ENCODE data around the gene GALNT5.
"Not testable (repeated sequence)": the region's sequence is repeated elsewhere in the genome, so short reads cannot be mapped to it uniquely, and the experiment has no call there.

GALNT5 gene, protein sequence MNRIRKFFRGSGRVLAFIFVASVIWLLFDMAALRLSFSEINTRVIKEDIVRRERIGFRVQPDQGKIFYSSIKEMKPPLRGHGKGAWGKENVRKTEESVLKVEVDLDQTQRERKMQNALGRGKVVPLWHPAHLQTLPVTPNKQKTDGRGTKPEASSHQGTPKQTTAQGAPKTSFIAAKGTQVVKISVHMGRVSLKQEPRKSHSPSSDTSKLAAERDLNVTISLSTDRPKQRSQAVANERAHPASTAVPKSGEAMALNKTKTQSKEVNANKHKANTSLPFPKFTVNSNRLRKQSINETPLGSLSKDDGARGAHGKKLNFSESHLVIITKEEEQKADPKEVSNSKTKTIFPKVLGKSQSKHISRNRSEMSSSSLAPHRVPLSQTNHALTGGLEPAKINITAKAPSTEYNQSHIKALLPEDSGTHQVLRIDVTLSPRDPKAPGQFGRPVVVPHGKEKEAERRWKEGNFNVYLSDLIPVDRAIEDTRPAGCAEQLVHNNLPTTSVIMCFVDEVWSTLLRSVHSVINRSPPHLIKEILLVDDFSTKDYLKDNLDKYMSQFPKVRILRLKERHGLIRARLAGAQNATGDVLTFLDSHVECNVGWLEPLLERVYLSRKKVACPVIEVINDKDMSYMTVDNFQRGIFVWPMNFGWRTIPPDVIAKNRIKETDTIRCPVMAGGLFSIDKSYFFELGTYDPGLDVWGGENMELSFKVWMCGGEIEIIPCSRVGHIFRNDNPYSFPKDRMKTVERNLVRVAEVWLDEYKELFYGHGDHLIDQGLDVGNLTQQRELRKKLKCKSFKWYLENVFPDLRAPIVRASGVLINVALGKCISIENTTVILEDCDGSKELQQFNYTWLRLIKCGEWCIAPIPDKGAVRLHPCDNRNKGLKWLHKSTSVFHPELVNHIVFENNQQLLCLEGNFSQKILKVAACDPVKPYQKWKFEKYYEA

DNA sequence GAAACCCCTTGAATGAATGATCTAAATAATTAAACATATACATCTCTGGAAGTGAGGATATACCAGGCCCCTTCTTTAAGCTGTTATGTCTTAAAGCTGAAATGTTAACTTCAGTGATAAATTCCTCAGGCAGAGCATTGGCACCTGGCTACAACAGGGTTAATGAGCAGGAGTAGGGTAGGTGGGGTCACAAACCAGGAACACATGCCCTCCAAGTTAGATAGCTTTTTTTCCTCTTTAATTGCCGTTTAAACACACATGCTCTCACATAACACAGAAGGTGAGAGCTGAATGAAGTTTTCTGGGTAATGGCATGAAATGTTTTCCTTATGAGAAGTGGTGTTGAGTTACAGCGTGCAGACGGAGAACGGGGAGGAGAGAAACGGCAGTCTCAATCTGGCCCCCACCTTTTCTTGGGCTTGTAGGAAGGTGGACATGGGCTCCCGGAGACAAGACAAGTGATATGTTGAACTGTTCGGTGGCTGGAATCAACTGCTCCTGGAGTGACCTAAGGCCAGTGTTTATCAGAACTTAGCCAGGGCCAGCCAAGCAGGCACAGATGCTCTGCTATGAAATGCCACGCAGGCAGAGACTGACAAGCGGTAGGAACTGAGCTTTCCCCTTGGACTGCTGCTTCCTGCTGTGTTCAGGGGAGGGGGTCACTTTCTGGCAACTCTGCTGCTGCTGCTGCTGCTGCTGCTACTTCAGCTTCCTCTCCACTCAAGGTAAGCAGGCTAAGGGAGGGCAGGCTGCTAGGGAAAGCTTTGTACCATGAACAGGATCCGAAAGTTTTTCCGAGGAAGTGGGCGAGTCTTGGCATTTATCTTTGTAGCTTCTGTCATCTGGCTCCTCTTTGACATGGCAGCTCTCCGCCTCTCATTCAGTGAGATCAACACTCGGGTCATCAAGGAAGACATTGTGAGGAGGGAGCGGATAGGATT is at the start of gene GALNT5:
GALNT5 (plus strand) TSS at position 394 of the 941 bp plus-strand sequence; CDS start at position 772, 378 bp downstream.
- peak; percentile 52 for DNase-seq (ENCODE audit: low spot score)

DNA sequence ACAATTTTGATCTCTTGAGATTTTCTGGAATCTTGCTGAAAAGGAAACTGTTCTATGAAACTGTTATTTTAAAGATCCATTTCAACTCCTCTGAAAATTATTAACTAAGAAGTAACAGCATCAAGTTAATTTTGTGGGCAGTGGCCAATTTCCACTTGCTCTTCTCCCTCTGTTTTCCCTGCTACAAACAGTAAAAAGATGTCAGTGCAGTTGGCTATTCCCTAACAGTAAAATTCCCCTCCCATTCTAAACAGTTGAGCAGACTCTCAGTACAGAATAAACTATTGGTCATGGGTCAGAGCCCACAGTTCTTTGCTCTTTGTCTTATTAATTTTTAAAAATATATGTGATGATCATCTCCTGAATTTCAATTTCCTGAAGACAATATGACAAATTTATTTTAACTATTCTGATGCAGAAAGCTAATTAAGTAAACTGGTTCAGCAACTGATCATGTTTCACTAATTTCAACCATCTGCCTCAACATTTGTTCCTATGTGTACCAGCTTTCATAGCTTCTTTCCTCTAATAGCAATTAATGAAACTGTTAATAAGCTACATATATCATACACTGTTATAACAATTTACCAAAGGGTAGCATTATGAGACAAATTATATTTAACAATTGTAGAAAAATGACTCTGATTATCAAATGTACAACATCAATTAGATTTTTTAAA is 41.1 kb upstream of the GALNT5 start:
- DNase-seq (ENCODE audit: low spot score): no peak

DNA sequence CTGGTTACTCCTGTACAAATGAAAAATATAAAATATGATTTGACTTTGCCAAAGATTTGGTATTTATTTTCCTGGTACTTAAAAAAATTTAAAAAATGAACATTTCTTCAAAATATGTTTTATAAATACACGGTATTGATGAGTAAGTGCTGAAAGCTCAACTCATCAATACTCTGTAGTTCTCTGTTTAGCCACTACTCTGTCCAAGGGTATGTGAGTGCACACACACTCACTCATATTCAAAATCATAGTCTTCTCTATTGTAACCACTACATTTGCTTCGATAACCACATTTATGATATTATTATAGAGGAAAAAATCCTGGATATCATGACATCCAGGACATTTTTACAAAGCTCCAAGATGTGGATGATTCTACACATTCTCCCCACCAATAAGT is 40.1 kb upstream of the GALNT5 start:
- no peak for DNase-seq (ENCODE audit: low spot score)

DNA sequence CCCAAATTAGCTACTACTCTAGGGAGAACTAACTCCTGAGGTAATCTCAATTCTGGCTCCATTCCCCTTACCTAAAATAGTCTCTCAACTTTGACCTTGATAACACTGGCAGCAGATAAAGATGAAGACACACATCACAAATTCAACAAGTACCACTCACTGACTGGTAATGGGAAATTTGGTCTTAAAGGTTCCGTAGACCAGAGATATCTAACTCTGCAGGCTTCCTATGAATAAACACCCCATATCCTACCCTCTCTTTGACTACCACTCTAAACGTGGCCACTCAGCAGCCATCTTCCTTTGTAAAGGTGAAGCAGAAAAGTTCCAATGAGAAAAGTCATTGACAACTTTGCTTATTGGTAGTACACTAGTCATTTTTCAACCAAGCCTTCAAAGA is 38.6 kb upstream of the GALNT5 start:
- DNase-seq (ENCODE audit: low spot score): no peak

DNA sequence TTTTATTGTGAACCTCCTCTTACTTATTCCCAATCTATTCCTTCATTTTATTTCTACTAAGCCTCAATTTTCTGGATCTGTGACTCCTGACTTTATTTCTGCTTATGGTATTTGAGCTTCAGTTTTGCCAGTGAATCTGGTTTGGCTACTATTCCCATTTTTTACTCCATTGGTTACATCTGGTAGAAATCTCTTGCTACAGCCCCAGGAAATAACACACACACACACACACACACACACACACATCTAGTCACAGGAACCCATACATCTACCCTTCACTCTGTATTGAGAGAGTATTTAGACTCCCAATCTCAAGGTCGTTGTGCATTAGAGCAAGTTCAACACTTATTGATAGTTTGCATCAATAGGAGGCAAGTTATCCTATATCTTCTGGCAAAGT is 37.0 kb upstream of the GALNT5 start:
- DNase-seq (ENCODE audit: low spot score): no peak

DNA sequence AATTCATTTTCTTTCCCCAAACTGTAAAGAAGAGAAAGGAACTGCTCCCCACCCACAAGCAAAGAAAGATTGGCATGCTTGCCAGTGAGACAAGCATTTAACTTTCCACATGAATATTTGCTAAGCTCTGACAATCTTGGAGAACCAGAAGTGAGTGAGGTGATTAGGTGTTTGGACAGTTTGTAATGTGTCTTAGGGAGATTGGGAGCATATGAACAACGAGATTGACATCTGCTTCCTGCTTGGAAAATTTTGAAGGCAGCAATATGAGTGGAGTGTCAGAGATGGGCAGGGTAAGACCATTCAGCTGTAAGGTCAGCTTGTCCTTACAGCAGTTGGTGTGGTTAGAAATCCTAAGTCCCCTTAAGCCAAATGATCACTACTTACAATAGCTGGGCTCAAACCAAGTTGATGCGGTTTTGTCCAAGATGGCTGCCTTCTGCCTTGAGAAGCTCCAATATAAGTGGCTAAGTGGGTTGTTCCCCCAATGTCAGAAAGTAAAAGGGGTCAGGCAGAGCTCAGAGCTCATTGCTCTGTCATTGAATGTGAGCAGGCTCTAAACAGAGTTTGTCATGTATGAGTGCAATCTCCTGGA is 36.0 kb upstream of the GALNT5 start:
- DNase-seq (ENCODE audit: low spot score): no peak

DNA sequence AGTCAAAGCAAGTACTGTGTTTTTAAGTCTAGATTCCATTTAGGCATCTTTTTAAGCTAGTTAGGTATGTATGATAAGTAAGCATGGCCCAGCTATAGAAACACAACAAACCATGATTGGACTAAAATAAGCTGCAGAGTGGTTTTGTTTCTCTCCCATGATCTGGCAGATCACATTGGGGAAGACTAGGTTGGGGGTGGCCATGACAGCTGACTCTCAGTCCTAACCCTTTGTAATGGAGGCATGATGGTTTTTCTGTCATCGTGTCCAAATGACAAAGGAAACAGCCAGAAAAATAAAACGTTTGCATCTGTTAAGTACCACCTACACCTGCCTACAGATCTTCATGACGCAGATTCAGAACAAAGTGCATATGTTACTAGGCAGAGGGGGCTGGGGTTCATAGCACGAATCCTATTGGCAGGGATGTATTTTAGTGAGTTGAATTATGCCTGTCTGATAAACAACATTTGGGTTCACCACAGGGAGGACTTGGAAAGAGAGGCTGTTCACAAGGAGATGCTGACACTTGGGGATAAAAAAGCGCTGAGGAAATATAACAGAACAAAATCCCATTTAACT is 33.8 kb upstream of the GALNT5 start:
- no peak for DNase-seq (ENCODE audit: low spot score)

DNA sequence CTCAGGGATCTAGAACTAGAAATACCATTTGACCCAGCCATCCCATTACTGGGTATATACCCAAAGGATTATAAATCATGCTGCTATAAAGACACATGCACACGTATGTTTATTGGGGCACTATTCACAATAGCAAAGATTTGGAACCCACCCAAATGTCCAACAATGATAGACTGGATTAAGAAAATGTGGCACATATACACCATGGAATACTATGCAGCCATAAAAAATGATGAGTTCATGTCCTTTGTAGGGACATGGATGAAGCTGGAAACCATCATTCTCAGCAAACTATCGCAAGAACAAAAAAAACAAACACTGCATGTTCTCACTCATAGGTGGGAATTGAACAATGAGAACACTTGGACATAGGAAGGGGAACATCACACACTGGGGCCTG is 33.1 kb upstream of the GALNT5 start:
- not testable (repeated sequence) for DNase-seq (ENCODE audit: low spot score)

DNA sequence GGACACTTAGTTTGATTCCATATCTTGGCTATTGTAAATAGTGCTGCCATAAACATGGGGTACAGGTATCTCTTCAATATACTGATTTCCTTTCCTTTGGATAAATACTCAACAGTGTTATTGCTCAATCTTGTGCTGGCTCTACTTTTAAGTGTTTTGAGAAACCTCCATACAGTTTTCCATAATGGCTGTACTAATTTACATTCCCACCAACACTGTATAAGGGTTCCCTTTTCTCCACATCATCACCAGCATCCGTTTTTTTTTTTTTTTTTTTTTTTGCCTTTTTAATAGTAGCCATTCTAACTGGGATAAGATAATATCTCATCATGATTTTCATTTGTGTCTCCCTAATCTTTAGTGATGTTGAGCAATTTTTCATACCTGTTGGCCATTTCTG is 29.9 kb upstream of the GALNT5 start:
- DNase-seq (ENCODE audit: low spot score): no peak

DNA sequence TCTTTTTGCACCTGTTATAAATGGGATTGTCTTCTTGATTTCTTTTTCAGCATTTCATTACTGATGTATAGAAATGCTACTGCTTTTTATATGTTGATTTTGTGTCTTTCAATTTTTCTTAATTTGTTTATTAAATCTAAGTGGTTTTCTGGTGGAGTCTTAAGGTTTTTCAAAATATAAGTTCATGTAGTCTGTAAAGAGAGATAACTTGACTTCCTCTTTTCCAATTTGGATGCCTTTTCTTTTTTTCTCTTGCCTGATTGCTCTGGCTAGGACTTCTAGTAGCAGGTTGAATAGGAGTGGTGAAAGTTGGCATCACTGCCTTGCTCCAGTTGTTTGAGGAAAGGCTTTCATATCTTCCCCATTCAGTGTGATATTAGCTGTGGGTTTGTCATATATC is 28.6 kb upstream of the GALNT5 start:
- DNase-seq (ENCODE audit: low spot score): no peak

DNA sequence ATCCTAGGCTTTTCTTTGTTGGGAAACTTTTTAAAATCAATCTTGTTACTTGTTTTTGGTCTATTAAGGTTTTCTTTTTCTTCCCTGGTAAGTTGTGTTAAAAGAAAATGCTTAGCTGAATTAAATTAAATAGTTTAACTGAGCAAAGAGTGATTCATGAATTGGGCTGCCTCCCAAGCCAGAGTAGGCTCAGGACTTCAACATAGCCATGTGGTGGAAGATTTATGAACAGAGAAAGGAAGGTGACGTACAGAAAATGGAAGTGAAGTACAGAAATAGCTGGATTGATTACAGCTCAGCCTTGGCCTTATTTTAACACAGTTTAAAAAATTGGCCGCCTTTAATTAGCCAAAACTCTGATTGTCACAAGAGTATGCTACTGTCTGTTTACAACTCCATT is 27.9 kb upstream of the GALNT5 start:
- no peak for DNase-seq (ENCODE audit: low spot score)

DNA sequence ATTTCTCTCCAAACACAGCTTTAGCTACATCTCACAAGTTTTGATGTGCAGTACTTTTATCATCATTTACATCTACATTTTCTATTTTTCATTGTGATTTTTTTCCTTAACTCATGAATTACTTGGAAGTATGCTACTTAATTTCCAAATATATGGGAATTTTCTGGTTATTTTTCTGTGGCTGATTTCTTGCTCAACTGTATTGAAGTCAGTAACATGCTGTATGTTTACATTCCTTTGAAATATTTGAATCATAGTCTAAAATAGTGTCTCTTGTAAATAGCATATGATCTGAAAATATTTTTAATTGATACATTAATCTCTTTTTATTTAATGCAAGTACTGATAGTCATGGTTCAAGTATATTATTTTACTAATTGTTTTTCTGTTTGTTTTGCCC is 26.0 kb upstream of the GALNT5 start:
- DNase-seq (ENCODE audit: low spot score): no peak

DNA sequence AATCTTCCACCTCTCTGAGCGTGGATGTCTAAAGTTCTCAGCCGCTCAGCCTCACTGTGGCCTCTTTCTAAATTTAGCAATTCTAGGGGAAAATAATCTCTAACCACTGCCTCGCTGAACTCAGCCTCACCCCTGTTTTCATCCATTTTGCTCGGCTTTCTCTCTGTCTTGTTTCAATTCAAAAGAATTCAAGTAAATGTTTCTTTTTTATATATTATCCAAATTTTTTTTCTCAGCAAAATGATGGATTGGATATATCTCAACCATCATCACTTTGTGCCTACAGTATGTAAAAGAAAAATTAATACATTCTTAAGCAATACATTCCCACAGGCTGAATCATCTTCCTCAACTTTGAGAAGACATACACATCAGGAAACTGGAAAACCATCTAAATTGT is 24.0 kb upstream of the GALNT5 start:
- no peak for DNase-seq (ENCODE audit: low spot score)

DNA sequence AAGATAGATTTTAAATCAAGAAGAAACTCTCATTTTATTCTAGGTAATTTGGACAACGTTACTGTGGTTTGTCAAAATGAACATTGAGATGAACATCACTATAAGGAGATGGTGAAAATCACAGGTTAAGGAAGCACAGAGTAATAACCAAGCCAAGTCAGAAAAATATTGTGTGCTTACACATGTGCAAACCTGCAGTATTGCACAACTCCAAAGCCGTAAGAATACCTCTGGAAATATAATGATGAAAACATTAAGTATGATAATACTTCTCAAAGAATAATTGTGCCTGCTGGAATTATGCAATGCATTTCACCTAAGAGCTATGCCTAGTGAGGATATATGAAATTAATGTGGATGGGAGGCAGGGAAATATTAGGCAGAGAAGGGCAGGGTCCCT is 21.1 kb upstream of the GALNT5 start:
- DNase-seq (ENCODE audit: low spot score): no peak

DNA sequence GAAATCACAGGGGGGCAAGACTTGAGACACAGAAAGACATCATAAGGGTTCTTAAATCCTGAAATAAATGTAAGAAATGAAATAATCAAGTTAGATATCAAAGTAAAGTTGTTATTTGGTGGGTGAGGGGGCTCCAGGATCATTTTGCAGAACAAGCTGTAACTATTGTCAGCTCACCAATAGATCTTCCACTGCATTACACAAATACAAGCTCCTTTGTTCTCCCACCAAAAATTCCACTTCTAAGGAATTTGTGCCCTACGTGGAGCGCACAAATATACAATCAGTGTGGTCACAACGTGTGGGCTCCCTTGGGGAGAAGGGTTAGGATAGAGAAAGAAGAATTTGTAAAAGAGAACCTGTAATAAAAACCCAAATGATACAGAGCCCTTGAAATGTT is 19.2 kb upstream of the GALNT5 start:
- no peak for DNase-seq (ENCODE audit: low spot score)

DNA sequence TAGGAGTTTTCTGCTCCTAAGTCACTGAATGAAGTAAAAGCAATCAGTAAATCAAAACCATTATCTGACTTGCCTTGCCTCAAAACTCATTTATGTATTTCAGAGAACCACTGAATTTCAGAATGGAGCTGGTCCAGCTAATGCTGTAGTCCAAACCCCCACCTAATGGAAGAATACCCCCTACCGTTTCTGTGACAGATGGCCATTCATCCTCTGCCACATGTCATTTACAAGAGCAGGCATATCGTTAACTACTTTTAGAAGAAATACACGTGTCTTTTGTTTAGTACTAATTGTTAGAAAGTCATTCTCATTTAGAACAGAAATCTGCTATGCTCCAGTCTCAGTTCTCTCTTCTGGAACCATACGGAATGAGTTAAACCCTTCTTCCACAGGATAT is 12.8 kb upstream of the GALNT5 start:
- DNase-seq (ENCODE audit: low spot score): no peak

DNA sequence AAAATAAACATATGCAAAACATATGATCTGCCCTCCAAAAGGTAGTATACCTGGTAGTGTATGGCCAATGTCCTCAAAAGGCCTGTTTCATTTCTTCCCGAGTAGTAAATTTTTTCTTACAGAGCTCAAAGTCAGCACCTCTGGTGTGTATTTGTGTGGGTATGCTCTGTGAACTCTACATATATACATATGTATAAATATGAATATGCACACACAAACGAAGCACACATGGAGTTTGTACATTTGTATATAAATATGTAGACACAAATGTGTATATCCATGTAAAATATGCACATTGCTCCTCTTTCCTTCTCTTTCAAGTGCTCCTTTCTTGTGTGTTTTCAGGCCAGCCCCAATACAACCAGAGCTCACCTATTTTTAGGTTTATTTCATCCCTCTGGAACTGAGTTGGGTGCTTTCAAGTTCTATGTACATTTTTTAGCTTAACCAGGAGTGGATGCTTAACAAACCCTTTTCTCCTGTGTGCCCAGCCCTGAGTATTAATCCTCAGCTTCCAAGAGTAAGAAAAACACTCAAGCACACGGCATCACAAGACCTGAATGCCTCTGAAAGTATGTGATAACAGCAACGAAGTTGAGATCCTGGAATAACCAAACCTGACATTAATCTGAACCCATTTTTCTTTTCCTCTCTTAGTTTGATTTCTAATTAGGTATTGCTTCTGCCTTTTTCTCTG is 12.2 kb upstream of the GALNT5 start:
- no peak for DNase-seq (ENCODE audit: low spot score)

DNA sequence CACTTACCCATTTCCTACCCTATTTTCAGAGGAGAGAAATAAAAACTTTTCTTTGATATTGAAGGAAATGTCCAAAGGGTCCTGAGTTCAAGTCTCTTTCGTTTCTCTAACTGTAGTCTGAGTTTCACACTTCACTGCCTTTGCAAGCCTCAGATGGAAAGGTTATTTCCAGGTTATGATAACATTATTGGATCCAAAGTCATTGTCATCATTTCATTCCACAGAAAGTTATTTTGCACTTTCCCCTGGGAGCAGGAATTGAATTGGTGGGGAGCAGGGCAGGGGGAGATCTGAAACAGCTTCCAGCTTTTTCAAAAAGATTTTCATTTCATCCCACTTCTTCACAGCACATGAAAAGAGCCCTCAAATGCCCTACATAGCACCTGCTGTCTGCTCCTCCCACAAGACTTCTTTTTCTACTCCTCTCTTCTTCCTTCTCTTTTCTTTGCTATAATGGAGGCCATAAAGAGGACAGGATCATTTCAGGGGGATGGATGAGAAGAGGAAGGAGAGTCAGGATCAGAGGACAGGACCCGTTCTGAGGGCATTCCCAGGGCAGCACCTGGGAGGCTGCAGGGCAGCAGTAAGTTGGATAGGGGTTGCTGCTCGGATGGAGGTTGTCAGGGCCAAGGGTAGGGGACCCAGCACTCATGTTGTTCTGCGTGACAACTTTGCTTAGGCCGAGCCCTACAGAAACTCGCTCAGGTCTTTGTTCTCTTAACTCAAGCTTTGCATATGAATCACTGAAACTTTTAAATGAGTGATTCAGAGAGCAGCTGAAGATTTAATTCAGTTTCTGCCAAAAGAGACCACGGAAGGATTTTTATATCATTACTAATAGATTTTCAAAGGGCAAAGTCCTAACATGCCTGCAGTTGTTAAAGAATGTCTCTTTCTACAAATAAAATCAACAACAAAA is 11.4 kb upstream of the GALNT5 start:
- no peak for DNase-seq (ENCODE audit: low spot score)
